ENCODE data around the gene SLC8A2.
"Not testable (repeated sequence)": the region's sequence is repeated elsewhere in the genome, so short reads cannot be mapped to it uniquely, and the experiment has no call there.

Gene SLC8A2

DNA sequence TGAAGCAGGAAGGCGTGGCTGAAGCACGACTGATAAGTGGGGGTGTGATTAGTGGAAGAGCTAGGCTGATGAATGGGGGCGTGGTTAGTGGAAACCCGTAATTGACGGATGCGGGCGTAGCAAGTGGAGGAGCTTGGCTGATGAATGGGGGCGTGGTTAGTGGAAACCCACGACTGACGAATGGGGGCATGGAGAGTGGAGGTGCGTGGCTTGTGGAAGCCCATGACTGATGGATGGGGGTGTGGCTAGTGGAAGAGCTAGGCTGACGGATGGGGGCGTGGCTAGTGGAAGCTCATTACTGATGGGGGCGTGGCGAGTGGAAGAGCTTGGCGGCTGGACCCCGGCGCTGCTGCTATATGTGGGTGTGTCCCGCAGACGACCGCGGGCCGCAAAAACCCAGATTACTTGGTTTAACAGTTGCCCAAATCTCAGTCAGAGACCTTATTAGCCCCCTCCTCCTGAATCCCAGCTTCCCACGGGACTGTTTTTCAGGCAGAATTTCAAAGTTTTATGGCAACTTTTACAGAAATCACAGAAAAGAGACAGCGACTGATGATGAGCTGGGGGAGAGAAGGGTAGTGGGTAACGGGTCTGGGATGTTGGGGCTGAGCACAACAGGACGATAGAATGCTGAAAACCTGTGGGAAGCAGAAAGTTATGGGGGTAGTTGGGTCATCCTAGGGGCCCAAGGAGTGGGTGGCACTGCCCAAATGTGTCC, 43.4 kb downstream of the SLC8A2 start:
- peak; percentile 74 for DNase-seq

DNA sequence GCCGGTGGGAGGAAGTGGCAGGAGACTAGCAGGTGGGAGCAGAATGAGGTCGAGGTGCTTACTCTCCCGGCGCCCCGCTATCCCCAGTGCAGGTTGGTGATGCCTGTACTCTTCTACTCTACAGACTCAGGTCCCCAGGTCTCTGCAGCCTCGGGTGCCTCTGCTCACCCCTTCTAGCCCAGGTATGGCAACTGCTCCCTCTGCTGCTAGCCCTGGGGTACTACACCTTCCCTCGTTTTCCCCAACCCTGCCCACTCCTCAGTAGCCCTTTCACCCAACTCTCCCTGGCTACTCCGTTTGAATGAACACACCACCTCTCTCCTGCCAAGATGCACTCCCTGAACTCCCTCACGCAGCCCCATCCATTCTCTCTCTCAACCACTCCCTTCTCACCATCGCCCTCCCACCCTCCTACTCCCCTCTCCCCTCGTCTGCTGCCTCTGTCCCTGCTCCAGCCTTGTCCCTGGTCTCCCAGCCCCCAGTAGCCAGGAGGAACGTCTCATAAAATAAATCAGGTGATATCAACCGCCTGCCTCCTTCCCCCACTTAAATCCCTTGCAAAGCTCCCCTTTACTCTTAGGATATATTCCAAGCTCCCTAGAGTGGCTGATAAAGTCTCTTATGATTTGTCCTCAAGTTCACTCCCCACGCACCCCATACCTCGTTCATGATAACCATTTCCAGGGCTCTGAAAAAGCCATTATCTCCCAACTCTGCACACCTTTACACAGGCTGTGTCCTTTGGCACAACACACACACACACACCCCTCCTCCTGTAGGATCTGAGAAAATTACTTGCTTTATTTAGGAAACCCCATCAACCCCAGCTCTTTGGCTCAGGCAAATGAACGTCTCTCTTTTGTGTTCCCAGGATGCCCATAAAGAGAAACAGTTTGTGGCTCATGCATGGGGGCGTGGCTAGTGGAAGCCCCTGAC, 44.2 kb downstream of the SLC8A2 start:
- DNase-seq = peak; percentile 71

DNA sequence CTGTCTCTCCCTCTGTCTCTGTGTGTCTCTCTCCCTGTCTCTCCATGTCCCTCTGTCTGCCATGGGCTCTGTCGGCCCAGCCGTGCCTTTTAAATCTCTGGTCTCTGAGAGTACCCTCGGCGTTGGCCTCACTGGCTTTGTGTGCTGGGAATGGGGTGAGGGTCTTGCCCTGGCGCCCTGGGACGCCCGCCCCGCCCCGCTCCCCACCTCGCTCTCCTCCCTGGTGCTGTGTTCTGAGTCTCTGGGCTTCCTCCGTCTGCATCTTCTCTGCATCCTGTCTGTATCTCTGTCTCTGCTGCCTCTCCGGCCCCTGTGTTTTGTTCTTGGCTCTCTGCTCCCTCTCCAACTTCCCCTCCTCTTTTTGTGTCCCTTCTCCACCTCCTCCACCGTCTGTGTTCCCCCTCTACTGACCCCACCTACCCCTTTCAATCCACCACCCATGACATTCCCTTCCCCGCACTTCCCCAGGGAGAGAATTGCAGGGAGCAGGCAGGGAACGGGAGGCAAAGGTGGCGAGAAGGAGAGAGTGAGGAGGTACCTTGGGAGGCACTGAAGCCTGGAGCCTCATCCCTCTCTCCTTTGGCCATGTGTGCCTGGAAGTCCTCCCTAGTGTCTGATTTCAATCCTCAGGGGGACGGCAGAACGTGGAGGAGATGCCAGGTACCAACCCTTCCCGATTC, 48.4 kb downstream of the SLC8A2 start:
- DNase-seq = no peak

DNA sequence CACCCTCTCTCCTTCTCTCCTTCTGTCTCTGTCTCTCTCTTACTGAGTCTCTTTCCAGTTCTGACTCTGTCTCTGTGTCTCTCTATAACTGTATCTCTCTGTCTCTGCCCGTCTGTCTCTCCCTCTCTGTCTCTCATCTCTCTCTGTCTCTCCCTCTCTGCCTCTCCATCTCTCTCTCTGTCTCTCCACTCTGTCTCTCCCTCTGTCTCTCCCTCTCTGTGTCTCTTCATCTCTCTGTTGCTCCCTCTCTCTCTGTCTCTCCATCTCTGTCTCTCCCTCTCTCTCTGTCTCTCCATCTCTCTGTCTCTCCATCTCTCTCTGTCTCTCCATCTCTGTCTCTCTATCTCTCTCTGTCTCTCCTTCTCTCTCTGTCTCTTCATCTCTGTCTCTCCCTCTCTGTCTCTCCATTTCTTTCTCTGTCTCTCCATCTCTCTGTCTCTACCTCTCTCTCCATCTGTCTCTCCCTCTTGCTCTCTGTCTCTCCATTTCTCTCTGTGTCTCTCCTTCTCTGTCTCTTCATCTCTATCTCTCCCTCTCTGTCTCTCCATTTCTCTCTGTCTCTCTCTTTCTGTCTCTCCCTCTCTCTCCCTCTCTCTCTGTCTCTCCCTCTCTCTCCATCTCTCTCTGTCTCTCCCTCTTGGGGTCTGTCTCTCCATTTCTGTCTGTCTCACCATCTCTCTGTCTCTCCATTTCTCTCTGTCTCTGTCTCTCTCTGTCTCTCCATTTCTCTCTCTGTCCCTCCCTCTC, 49.1 kb downstream of the SLC8A2 start:
- DNase-seq = no peak

DNA sequence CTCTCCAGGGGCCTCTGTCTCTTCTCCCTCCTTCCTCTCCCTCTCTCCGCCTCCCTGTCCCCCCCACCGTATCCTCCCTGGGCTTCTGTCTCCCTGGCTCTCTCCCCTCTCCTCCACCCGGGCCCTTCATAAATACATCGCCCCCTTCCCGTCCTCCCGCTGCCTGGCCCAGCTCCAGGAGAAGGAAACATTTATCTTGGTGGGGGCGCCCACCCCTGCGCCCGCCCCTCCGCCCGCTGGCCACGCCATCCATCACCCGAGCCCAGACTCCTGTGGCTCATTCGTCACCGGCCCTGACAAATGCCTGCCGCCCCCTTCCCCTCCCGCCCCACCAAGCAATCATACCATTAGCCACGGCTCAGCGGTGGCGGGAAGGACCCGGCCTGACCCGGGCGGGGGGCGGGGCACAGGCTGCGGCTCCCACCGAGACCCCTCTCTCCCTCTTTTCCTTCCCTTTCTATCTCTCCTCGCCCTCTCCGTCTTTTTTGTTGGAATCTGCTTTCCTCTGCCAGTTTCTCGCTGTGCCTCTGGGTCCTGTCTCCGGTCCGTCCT, 49.8 kb downstream of the SLC8A2 start:
- no peak for DNase-seq

DNA sequence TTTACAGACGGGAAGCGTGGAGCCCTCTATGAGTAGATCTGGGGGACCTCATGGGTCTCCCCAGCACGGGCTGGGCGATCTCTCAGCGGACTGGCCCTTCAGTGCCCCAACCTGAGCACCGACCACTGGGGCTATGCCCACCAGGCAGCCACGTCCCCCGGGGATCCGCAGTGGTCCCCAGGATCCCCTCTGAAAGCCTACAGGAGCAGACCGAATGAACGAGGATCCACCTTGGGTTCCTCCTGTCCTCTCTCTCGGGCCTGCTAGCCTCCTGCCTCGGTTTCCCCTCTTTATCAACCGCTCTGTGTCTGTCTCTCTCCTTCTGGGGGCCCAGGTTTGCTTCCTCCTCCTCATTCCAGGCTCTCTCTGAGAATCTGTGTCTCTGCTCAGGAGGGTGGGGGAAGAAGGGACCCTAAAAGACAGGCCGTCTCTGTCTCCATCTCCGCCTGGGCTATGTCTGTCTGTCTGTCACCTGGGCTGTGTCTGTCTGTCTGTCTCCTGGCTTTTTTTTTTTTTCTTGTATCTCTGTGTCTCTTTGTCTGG, 50.4 kb downstream of the SLC8A2 start:
- no peak for DNase-seq

DNA sequence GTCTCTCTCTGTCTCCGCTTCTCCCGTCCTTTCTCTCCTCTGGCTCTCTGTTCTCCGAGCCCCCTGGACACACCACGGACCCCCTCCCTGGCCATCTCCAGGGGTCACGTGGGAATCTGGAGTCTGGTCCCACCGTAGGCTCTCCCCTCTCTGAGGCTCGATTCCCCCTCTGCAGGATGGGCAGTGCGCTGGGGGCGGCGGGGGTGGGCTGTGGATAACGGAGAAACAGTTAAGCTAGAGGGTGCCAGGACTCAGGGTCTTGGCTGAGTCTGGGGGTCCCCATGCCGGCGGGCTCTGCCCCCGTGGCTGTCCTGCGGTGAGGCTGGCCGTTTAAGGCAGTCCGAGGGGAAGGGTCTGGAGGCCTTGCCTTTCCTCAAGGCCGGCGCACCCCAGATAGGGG, 51.9 kb downstream of the SLC8A2 start:
- DNase-seq = no peak

DNA sequence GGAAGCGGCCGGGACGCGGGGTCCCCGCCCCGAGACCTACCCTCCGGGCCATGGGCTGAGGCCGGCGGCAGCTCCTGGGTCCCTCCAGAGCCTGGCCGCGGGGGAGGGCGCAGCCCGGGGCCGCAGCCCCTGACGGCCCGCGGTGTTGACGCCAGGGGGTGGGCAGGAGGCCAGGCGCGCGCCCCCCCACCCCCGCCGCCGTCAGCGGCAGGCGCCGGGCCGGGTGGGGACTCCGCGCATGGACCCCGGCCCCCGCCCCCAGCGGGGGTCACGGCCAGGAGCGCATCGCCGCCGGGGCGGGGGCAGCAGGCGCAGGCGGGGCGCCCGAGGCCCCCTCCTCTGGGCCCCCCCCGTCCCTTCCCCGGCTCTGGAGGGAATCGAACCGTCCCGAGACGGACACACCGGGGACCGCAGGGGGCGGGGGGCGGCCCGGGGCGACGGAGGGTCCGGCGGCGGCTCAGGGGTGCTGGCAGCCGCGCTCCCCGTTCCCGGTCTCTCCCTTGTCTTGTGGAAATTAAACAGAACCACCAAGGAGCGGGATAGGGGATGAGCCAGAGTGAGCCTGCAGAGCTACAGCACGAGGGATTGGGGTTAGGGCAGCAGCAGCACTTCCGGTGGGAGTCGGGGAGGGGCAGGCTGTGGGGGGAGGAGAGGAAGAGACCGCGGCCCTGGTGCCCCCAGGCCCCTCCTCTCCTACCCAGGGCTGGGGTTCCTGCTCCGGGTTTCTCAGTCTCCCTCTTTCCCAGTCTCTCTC, 52.5 kb downstream of the SLC8A2 start, which contains the start of gene MEIS3:
Gene MEIS3, minus strand, starts transcription at position 498 of the 754 bp plus-strand sequence. Its CDS starts 446 bp downstream, at position 52.
- no peak for DNase-seq

DNA sequence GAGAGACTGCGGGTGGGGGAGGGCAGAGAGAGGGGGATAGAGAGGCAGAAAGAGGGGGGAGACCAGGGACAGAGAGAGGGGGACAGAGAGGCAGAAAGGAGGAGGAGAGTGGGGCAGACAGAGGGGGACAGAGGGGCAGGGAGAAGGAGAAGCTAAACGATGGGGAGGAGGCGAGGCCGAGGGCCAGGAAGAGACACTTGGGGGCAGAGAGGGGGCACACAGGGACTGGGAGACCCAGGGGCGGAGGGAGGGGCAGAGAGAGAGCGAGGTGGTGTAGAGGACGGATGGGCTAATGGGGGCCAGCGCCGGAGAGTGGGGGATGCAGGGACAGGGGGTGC, 53.0 kb downstream of the SLC8A2 start:
- DNase-seq = no peak

DNA sequence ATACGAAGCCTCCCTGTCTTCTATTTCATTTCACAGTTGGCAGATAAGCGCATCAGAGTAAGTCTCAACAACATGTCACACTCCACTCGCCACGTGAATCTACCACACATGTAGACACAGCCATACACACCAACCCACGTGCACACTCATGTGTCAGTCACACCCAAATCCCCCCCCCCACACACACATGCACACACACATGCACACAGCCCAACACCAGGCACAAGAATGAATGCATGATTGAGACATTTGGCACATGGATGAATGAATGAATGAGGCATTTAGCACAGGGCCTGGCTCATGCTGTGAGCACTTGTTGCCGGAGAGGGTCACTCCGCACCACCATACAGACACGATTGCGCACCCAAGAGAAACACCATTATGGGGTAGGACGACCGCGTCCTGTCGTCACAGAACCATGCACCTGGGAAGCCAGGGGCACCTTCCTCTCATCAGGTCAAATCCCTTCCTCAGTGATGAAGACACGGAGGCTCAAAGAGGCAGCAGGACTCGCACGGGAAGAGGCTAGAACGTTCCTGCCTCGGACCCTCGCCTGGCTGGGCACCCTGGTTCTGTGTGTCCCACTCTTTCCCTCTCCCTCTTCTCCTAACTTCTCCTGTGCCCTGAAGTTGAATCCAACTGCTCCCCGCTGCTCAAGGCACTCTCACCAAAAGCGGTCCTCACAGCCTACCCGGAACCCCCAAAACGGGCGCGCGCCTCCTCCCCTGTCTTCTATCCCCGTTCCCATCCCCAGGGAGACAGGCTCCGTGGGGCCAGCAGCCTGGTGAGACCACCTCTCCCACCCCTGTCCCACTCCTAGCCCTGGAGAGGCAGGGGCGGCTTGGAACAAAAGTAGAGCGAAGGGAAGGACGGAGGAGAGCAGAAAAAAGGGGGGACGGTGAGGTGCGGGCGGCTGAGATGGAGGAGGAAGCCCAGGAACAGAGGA, 53.7 kb downstream of the SLC8A2 start:
- DNase-seq = no peak

DNA sequence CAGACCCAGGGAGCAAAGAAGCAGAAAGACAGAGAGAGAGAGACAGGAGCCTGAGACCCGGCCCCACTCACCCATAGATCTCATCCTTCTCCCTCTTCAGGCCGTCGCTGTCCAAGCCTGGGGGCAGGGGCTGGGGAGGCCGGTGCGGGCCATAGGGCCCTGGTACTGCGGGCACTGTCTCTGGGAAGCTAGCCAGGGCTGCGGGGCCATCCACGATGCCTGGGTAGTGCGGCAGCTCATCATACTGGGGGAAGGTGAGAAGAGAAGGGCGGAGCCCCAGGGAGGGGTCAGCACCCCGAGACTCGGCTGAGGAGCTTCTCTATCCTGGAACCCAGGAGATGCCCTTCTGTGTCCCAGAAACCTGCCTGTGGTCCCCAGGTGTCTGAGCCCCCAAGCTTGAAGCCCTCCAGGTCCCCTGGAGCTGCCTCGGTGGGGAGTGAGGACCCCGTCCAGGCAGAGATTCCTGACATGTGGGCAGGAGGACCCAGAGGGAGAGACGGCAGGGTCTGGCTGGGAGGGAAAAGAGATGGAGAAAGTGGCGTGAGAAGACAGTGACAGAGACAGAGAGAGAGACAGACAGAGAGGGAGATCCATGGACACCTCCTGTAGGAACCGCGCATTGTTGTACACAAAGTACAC, 54.5 kb downstream of the SLC8A2 start:
- DNase-seq = no peak

DNA sequence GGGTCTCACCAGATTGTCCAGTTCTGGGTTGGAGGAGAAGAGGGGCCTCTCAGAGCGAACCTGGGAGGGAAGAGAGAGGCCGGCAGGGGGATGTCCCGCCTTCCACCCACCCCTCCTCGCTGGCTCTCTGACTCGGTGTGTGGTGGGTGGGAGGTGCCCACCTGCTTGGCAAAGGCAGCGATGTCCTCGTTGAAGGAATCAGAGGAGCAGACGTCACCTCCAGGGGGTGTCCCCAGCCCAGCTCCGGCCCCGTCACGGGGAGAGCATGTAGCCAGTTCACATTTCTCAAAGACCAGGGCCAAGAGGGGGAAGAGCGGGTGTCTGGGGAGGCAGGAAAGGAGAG, 55.1 kb downstream of the SLC8A2 start:
- no peak for DNase-seq

DNA sequence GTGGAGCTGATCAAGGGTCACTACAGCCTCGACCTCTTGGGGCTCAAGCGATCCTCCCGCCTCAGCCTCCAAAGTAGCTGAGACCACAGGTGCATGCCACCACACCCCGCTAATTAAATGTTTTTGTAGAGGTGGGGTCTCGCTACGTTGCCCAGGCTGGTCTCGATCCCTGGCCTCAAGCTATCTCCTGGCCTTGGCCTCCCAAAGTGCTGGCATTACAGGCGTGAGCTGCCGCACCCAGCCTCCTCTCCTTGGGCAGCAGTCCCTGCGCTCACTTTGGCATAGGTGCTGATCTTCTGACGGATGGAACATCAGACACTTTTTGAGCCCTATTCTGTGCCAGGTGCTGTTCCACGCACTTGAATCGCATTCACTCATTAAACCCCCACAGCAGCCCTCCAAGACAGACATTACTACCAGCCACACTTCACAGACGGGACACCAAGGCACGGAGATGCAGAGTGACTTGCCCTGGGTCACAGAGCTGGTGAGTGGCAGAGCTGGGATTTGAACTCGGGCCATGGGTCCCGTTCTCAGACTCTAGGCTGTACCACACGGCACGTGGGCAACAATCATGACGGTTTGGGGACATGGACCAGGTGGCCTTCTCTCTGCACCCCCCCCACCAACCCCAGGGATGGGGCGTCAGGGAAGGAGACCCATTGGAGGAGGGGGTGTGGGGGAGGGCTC, 55.6 kb downstream of the SLC8A2 start:
- DNase-seq = no peak

DNA sequence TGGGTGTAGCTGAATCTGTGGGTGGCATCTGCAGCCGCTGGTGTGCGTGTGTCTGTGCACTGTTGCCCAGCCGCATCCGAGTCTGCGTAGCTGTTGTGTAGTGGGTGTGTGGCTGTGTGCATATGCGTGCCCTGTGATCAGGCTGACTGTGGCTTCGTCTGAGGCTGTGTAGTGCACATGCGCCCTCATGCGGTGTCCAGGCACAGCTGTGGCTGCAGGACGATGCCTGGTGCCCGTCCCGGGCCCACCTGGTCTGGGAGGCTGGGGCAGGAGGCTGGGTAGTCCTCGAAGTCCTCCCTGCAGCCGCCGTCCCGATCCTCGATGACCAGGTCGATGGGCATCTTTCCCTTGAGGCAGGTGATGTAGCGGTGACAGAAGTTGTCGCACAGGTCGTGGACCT, 57.2 kb downstream of the SLC8A2 start:
- DNase-seq = no peak

DNA sequence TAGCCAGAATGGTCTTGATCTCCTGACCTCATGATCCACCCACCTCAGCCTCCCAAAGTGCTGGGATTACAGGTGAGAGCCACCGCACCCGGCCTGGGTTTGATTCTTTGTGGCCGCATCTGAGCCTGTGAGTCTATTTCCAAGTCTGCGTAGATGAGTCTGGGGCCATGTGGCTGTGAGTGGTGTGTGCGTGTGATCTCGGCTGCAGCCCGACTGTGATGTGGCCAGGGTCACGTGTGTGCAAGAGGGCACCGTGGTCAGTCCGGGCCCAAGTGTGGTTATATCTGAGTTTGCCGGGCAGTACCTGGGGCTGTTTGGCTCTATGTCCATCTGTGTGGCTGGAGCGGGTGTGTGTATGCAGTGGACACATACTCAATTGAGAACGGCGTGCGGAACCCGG, 57.8 kb downstream of the SLC8A2 start:
- DNase-seq = no peak

DNA sequence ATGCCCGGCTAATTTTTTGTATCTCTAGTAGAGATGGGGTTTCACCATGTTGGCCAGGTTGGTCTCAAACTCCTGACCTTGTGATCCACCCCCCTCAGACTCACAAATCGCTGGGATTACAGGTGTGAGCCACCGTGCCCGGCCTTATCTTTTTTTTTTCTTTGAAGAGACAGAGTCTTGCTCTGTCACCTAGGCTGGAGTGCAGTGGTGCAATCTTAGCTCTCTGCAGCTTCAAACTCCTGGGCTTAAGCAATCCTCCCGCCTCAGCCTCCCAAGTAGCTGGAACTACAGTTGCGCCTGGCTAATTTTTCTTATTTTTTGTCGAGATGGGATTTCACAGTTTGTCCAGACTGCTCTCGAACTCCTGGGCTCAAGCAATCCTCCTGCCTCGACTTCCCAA, 60.0 kb downstream of the SLC8A2 start:
- DNase-seq = not testable (repeated sequence)

DNA sequence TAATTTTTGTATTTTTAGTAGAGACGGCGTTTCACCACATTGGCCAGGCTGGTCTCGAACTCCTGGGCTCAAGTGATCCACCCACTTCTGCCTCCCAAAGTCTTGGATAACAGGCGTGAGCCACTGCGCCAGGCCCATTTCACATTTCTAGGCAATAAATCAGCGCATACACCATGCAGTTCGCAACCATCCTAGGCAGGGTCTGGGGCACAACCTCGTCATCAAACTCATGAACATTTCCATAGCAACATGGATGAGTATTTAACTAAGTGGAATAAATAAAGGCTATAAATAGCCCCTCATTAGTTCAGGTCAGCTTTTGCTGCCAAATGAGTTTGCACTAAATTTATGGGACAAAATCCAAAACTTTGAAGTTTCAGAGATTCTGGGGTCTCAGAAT, 60.6 kb downstream of the SLC8A2 start:
- no peak for DNase-seq

DNA sequence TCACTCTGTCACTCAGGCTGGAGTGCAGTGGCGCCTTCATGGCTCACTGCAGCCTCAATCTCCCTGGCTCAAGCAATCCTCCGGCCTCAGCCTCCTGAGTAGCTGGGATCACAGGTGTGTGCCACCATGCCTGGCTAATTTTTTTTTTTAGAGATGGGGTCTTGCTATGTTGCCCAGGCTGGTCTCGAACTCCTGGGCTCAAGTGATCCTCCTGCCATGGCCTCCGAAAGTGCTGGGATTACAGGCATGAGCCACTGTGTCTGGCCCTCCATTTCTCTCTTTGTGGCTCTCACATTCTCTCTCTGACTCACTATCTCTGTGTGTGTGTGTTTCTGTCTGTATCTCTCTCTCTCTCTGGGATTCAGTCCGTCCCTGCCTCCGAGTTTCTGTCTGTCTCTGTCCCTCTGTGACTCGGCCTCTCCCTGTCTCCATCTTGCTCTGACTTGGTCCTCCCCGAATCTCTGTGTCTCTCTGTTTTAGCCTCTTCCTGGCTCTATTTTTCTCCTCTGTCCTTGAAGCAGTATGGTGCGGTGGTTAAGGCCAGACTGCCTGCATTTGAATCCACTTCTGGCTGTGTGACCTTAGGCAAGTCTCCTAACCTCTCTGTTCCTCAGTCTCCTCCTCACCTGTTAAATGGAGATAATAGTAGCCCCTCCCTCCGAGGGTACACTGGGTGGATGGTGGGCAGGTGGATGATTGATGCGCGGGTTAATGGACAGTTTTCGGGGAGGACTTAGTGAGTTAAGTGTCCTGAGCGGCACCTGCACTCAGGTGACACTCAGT, 63.3 kb downstream of the SLC8A2 start:
- no peak for DNase-seq

DNA sequence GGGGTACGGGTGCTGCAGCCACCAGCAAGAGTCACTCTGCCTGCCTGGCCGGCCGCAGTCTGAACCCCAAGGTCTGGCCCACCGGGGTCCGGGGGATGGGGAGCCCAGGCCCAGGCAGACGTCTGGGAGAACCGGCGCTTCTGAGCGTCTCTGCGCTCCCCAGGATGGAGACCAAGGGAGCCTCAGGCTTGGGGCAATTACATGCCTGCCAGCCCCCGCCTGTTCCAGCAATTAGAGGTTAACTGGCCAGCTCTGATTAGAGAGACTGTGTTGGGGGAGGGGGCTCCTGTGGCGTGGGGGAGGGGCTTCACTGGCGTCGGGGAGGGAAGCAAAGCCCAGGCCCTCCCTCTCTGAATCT, 64.3 kb downstream of the SLC8A2 start:
- DNase-seq = no peak
